ENCODE data around the gene AMACR.
"Not testable (repeated sequence)": the region's sequence is repeated elsewhere in the genome, so short reads cannot be mapped to it uniquely, and the experiment has no call there.

The AMACR gene

GRCh38 chr5:34038390-34038789, 30.5 kb upstream of the AMACR start:
- no peak for TF ChIP-seq CTCF (IDR thresholded peaks at IDR 0.05; ENCODE audit: insufficient read depth, low read depth, low read length, missing control alignments)
- DNase-seq (ENCODE audit: low read depth) = no peak
- H3K4me3 ChIP-seq (ENCODE audit: low read length) = no peak overlapping the region

DNA sequence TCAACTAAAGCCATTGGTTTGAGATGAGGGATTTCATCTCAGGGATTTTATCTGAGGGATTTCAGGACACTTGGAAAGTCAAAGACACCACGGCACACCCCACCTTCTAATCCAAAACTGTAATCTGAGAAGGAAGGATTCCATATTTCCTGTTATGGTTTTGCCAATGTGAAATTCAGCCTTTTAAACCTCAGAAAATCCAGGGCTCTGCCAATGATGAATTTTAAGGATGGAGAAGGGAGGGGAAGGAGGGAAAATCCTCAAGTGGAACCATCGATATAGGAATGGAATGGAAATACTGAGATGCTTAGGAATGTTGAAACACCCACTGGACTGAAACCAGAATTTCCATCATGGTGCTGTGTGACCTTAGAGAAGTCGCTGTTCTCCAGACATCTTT, 29.9 kb upstream of the AMACR start:
- H3K4me3 ChIP-seq (ENCODE audit: low read length) = no peak overlapping the region
- TF ChIP-seq CTCF (IDR thresholded peaks at IDR 0.05; ENCODE audit: insufficient read depth, low read depth, low read length, missing control alignments) = no peak
- no peak for DNase-seq (ENCODE audit: low read depth)

- H3K4me3 ChIP-seq (ENCODE audit: low read length) = no peak overlapping the region
- no peak for DNase-seq (ENCODE audit: low read depth)
- TF ChIP-seq CTCF (IDR thresholded peaks at IDR 0.05; ENCODE audit: insufficient read depth, low read depth, low read length, missing control alignments) = no peak
Measured at GRCh38 chr5:34035756-34036155, 27.9 kb upstream of the AMACR start.

DNA sequence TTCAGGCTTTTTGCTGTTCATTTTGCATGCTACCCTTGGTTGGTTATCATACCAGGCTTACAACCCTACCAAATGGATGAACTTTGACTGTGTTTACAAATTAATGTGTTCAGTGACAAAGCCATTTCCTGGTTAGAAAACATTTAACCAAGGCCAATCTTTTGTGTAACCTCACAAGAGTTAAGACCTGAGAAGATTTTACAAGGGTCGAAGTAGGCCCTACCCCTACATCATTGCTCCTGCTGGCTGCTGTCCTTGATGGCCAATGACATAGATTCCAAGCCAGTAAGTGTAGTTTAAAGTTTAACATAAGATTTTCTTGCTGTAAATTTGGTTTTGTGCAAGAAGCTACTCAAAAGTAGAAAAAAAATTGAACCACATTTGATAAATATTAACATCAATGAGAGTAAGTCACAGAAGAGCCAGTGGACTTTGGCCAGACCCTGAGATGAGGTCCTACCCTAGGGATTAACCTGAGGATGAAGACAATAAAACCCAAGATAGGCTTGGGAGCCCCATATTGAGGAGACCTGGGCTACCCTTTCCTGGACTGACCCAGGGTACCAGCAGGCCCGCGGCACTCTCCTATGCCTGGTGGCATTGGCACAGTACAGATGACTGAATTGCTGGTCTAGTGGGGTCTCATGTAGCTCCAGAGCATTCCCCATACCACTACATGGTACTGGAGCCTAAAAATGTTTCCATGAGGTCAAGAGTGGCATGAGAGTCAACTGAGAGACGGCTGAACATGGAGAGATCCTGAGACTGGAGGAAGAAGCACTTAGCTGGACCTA, 26.9 kb upstream of the AMACR start:
- no peak for TF ChIP-seq CTCF (IDR thresholded peaks at IDR 0.05; ENCODE audit: insufficient read depth, low read depth, low read length, missing control alignments)
- DNase-seq (ENCODE audit: low read depth) = no peak
- H3K4me3 ChIP-seq (ENCODE audit: low read length) = no peak overlapping the region

DNA sequence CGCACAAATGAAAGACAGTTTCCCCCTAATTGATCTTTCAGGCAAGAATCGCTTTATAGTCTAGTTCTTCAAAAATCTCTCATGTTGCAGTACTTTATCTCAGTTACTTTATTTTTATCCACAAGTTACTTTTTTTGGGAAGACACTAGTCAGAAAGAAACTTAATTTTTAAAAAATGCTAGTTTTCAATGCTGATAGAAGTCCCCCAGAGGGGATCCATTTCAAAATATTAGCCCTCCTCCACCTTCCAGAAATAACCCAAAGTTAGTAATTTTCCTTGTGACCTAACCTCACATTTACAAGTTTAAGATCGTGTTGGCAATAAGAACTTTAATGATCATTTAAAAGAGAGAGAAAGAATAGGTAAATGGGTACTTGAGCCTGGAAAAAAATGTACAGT, 24.1 kb upstream of the AMACR start:
- no peak overlapping the region for H3K4me3 ChIP-seq (ENCODE audit: low read length)
- DNase-seq (ENCODE audit: low read depth) = no peak
- no peak for TF ChIP-seq CTCF (IDR thresholded peaks at IDR 0.05; ENCODE audit: insufficient read depth, low read depth, low read length, missing control alignments)

DNA sequence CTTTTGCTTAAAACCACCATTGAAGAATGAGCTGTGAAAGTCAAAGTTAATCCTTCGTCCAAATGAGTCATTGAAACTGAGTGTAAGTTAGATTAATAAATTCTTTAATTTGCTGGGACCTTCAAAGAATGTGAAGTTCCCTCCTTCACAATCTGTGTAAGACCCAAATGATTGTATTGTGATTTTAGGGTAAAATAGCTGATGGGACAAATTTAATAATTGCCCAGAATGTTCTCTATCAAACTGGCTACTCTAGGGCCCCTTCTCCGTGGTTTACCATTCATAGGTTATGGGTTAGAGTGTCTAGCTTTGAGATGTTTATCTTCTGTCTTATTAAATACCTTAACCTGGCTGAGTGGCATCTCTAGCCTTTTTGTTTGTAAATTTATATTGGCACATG, 23.3 kb upstream of the AMACR start:
- no peak for TF ChIP-seq CTCF (IDR thresholded peaks at IDR 0.05; ENCODE audit: insufficient read depth, low read depth, low read length, missing control alignments)
- H3K4me3 ChIP-seq (ENCODE audit: low read length) = no peak overlapping the region
- no peak for DNase-seq (ENCODE audit: low read depth)

DNA sequence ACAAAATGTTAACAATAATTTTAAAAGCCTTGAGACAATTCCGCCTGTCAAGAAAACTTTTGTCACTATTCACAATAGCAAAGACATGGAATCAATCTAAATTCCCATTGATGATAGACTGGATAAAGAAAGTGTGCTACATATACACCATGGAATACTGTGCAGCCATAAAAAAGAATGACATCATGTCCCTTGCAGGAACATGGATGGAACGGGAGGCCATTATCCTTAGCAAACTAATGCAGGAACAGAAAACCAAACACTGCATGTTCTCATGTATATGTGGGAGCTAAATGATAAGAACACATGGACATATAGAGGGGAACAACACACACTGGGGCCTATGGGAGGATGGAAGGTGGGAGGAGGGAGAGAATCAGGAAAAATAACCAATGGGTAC, 22.7 kb upstream of the AMACR start:
- DNase-seq (ENCODE audit: low read depth); H3K4me3 ChIP-seq (ENCODE audit: low read length): not testable (repeated sequence)

All from epithelial cell of esophagus (primary cell).